ENCODE data around the gene SPRY1.

SPRY1 gene

DNA sequence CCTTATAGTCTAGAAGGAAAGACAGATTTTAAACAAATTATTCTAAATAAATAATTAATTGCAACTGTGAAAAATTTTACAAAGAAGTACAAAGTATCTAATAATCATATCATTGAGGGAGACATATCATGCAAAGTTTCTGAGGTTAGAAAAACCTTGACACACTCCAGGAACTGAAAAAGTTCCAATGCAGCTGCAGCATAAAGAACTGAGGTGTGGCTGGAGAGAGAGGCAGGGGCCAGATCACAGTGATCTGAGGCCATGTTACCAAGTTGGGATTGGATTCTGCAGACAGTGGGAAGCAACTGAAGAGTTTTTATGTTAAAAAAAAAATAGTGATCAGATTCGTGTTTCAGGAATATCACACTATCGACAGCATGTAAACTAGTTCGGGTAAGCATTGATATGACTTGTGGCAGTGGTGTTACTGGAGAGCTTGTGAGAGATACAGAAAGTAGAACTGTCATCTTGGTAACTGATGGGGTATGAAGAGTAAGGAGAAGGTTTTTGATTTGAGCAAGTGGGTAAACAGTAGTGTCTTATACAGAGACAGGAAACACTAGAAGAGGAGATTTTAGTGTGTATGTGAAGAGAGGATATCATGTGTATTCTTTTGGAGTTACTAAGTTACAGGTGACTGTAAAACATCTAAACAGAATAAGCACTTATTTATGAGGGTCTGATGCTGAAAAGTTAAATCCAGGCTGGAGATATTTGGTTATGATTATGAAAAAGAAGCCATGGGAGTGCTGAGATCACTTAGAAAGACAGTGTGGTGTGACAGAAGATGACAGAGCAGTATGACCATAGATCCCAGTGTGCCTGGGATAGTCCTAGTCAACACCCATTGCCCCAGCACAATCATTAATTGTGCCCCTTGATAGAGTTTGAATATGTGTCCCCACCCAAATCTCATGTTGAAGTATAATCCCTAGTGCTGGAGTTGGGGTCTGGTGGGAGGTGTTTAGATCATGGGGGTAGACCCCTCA is 15.6 kb upstream of the SPRY1 start:
- no peak for DNase-seq (ENCODE audit: low spot score)

- DNase-seq (ENCODE audit: low spot score) = no peak
These were observed 14.6 kb upstream of the SPRY1 start for GRCh38 chr4:123381996-123382395.

GRCh38 chr4:123383566-123383965 is 13.0 kb upstream of the SPRY1 start:
- DNase-seq (ENCODE audit: low spot score) = no peak

GRCh38 chr4:123386609-123387008 is 10.0 kb upstream of the SPRY1 start:
- no peak for DNase-seq (ENCODE audit: low spot score)

DNA sequence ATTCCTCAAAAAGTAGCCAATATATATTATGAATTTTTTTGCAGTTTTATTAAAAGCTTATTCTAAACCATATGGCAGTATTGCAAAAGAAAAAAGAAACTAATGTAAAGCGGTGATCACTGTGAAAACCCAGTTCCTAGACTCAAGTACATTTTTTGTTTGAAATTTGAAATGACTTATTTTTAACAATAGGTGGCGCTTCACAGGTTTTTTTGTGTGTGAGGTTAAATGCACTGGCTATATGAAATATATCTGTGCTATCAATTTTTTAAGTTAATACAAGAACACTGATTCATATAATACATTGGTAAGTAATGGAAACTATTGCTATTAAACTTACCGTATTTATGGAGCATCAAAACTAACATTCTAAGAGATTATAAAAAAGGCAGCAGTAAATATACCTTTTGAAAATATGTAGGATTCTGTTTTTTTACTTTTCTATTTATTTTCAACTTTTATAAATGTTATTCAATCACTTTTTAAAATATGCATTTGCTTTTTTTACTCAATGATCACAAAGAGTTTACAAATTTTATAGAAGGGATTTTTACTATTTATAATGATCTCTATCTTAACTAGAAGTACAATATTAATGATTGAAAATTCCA is 5.6 kb upstream of the SPRY1 start:
- peak; percentile 31 for DNase-seq (ENCODE audit: low spot score)

- DNase-seq (ENCODE audit: low spot score) = no peak
These were observed 2.9 kb upstream of the SPRY1 start for GRCh38 chr4:123393721-123394120.

DNA sequence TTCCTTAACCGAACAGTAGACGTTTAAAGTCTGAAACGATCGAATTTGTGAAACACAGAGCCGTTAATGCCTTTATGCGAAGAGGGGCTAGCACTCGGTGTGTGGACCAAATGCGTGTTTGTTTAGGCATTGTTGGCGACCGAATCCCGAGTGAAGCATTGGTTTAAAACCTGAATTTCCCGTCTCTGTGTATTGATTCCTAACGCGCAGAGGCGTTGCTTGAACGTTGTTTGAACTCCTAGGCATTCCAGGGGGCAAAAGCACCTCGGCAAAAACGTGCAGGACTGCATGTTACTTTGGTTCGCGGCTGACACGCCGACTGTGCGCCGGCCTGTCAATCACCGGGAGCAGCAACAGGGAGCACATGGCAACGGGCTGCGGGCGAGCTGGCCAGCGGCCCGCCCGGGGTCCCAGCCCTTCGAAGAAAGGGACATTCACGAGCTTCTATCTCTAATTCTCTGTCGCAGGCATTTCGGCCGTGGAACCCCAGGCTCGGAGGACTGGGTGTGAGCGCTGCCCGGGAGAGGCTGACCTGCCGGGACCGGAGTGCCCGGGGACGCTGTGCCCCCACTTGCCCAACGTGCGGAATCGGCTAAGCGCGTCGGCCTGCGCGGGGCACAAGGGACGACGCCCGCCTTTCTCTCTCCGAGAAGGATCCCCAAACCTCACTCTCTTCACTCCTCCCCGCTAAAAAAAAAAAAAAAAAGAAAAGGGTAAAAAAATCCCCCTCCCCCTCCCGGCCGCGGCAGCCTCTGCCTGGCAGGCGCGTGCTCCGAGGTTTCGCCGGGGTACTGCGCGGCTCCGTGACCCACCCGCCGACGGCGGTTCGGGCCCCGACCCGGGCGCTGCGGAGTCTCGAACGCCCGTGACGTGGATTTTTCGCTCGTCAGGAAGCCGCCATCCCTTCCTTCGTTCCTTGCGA is 810 bp downstream of the SPRY1 start:
- peak; percentile 71 for DNase-seq (ENCODE audit: low spot score)

GRCh38 chr4:123398066-123398852 is 1.7 kb downstream of the SPRY1 start:
- peak; percentile 88 for DNase-seq (ENCODE audit: low spot score)

DNA sequence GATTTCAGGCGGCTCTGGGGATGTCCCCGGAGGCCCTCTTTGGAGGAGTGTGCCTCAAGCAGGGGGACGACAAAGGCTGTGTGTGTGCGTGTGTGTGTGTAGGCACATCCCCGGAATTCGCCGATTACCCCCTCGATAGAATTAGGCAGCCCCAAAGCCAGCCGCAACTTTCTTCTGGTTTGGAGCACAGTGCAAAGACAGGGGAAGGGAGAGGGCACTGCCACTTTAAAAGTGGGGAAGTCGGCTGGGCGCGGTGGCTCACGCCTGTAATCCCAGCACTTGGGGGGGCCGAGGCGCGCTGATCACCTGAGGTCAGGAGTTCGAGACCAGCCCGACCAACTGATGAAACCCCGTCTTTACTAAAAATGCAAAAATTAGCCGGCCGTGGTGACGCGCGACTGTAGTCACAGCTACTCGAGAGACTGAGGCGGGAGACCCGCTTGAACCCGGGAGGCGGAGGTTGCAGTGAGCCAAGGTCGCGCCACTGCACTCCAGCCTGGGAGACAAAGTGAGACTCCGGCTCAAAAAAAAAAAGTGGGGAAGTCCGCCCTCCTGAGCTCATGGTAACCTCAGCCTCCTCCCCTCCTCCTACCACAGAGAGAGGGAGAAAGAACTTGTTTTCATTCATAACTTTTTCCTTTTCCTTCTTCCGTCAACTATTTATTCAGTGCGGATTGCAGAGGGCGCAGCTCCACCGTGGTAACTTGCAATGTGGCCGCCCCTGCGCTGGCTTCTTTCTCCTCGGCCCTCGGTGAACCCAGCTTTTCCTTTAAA is 2.4 kb downstream of the SPRY1 start:
- DNase-seq (ENCODE audit: low spot score) = peak; percentile 37

- DNase-seq (ENCODE audit: low spot score) = no peak
These were observed 3.2 kb downstream of the SPRY1 start for GRCh38 chr4:123399627-123400358.

DNA sequence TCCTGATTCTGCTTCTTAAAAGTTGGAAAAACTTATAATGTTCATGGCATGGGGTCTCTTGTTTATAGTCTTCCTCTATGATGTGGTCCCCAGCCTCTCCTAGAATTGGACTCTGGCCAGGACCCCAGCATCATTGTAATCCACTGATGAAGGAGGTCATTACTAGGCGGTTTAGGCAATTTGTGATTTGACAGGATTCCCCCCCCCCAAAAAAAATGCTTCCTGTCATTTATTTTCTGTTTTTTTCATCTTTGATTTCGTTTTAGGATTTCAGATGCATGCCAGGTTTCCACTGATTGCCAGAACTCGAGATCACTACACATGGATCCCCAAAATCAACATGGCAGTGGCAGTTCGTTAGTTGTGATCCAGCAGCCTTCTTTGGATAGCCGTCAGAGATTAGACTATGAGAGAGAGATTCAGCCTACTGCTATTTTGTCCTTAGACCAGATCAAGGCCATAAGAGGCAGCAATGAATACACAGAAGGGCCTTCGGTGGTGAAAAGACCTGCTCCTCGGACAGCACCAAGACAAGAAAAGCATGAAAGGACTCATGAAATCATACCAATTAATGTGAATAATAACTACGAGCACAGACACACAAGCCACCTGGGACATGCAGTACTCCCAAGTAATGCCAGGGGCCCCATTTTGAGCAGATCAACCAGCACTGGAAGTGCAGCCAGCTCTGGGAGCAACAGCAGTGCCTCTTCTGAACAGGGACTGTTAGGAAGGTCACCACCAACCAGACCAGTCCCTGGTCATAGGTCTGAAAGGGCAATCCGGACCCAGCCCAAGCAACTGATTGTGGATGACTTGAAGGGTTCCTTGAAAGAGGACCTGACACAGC is 4.9 kb downstream of the SPRY1 start:
- no peak for DNase-seq (ENCODE audit: low spot score)

DNA sequence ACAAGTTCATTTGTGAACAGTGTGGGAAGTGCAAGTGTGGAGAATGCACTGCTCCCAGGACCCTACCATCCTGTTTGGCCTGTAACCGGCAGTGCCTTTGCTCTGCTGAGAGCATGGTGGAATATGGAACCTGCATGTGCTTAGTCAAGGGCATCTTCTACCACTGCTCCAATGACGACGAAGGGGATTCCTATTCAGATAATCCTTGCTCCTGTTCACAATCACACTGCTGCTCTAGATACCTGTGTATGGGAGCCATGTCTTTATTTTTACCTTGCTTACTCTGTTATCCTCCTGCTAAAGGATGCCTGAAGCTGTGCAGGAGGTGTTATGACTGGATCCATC is 5.5 kb downstream of the SPRY1 start:
- DNase-seq (ENCODE audit: low spot score) = no peak

- DNase-seq (ENCODE audit: low spot score) = no peak
These were observed 6.5 kb downstream of the SPRY1 start for GRCh38 chr4:123403080-123403604.

DNA sequence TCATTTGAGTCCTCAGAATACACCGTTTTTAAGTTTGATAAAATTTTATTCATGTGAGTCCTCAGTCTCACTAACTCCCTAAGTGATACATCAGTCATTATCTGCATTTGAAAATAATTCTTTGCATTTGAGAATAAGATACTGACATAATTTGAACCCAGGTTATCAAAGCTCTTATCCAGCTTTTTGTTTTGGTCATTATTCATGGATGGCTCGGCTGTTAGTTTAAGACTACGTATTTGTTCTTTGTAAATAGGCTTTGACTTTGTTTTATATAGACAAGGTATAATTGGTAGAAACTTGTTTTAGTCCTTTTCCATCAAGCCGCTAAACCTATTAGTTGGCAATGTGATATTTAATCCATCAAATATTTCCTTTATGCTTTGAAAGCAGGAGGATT is 7.9 kb downstream of the SPRY1 start:
- no peak for DNase-seq (ENCODE audit: low spot score)

GRCh38 chr4:123405267-123405865 is 8.8 kb downstream of the SPRY1 start:
- DNase-seq (ENCODE audit: low spot score) = no peak

DNA sequence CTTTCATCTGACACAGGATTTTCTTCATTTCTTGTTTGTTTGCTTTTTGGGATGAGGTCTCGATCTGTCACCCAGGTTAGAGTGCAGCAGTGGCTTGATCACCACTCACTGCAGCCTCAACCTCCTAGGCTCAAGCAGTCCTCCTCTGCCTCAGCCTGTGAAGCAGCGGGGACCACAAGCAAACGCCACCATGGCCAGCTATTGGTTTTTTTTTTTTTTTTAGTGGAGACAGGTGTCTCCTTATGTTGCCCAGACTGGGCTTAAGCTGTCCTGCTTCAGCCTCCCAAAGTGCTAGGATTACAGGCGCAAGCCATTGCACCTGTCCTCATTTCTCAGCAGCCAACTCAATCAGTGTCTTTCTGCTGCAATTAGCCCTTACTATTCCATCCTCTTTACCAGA is 10.3 kb downstream of the SPRY1 start:
- DNase-seq (ENCODE audit: low spot score) = no peak

DNA sequence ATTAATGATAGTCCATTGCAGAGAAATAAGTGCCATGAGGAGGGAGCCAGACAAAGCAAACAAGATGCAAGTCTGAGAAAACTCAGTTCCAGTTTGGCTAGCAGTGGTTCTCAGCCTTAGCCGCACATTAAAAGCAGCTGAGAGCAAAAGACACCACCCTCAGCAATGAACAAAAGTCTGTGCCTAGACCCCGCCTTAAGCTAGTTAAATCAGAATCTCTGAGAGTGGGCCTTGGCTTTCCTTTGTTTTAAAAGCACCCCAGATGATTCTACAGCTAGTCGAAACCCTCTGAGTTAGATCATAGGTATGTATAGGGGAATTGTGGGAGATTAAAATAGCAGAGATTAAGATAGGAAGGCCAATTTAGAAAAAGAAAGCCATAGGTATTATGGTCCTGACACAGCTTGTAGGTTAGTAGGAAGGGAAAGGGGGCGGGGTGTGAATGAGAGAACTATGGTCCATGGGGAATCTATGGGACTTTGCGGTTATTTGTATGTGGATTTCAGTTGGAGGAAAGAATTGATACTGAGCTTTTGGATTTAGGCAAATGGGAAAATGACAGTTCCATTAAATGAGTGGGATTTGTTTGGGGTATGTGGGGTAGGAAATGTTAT is 12.0 kb downstream of the SPRY1 start:
- no peak for DNase-seq (ENCODE audit: low spot score)

DNA sequence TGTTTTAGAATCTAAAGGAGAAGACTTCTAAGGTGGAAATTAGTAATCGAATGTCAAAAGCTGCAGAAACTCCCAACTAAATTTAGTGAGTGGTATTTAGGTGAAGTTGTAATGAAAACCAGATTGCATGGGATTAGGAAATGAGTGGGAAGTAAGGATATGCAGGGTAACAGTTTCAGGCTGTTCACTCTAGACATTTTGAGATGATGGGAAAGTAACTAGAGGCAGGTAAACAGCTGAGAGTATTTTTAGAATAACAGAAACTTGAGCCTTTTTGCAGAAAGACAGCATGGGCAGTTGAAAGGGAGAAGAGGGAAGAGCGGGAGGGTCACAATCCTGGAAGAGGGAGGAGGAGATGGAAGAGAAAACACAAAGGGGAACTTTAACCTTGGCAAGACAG is 12.7 kb downstream of the SPRY1 start:
- DNase-seq (ENCODE audit: low spot score) = no peak
